ENCODE measurements around the gene MPZL1. TPM values are rescaled to one million over a fixed set of nuclear protein-coding genes. Genes with fewer than 3 reads are reported as not detected.

Gene MPZL1
- total RNA-seq, 1 donor from 2014 or later: 133 TPM

DNA sequence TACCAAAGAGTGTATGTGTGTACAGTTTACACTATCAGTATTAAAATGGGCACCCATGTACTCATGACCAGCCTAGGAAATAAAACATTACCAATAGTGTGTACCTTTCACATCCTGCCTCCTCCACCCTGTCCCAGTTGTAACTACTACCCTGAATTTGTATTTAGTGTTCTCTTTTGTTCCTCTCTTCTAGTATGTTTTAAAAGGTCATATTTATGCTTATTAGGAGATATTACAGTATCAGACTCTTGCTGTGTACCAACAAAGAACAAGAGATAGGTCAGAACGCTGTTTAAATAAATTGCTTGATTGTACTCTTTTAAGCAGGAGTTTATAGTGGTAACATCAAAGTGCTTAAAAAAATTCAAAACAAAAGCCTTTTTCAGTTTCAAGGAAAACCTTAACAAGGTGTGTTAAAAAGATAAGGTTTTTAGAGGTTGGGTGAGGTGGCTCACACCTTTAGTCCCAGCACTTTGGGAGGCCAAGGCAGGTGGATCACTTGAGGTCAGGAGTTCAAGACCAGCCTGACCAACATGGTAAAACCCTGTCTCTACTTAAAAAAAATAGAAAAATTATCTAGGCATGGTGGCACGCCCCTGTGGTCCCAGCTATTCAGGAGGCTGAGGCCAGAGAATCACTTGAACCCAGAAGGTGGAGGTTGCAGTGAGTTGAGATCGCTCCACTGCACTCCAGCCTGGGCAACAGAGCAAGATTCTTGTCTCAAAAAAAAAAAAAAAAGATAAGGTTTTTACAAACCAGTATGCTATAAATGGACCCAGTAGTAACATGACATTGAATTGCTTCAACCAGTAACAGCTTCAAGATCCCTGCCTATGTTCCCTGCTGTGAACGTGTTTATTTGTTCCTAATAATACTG is 35.9 kb downstream of the MPZL1 start:
- Mint-ChIP-seq H3K4me3 (ENCODE audit: low read depth) (no peak overlapping the region), H3K4me1 (ENCODE audit: low read depth) (peaks cover 52% of the 10 kb centered on the region)

DNA sequence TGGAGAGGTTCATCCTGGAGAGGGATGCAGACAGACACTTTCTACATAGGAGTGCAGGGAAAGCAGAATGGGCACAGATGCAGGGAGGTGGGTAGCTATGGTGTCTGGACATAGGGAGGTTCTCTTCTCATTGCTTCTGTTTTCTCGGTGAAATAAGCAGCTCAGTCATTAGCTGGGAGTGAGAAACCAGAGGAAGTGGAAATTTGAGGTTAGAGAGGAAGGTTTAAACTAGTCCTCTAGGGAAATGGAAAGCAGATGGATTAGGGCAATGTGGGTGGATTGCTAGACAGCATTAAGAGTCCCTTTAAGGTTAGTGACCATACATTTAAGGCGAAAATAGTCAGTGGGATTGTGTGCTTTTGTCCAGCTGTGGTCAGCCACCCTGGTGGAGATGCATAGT is 39.6 kb downstream of the MPZL1 start:
- H3K27me3 Mint-ChIP-seq: no peaks in the 10 kb centered on the region
- peak overlapping the region; percentile 2 for H3K27ac Mint-ChIP-seq
- TF ChIP-seq CTCF (IDR thresholded peaks at IDR 0.05; ENCODE audit: unreplicated experiment): no peak
- H3K4me3 Mint-ChIP-seq (ENCODE audit: low read depth): no peak overlapping the region
- peaks cover 3% of the 10 kb centered on the region for H3K9me3 Mint-ChIP-seq (ENCODE audit: low read depth)
- H3K36me3 Mint-ChIP-seq (ENCODE audit: insufficient read depth): peaks cover 7% of the 10 kb centered on the region
- DNase-seq (ENCODE audit: low spot score, unreplicated experiment): no peak
- peaks cover 28% of the 10 kb centered on the region for H3K4me1 Mint-ChIP-seq (ENCODE audit: low read depth)

More for the DNA sequence above, 35.9 kb downstream of the MPZL1 start:
- H3K36me3 Mint-ChIP-seq (ENCODE audit: insufficient read depth): peaks cover 6% of the 10 kb centered on the region
- no peak for DNase-seq (ENCODE audit: low spot score, unreplicated experiment)
- H3K27me3 Mint-ChIP-seq: no peaks in the 10 kb centered on the region
- TF ChIP-seq CTCF (IDR thresholded peaks at IDR 0.05; ENCODE audit: unreplicated experiment): no peak
- H3K27ac Mint-ChIP-seq: peak overlapping the region; percentile 81
- peaks cover 3% of the 10 kb centered on the region for H3K9me3 Mint-ChIP-seq (ENCODE audit: low read depth)

DNA sequence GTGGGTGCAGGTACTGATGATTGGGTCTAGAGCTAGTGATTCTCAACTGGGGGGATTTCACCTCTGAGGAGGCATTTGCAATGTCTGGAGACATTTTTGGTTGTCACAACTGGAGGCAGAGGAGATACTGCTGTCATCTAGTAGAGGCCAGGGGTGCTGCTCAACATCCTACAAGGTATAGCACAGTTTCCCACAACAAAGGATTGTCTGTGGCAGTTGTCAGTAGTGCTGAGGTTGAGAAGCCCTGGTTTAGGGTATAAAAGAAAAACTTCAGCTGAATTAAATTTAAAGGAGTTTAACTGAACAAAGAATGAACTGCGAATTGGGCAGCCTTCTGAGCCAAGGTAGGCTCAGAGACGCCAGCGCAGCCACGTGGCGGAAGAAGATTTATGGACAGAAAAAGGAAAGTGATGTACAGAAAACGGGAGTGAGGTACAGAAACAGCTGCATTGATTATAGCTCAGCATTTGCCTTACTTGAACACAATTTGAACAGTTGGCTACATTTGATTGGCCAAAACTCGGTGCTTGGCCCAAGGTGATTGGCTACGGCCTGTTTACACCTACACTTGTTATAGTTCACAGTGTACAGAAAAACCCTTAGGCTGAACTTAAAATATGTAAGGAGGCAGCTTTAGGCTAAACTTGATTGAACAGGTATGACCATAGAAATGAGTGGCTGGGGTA is 40.4 kb downstream of the MPZL1 start:
- no peaks in the 10 kb centered on the region for H3K27me3 Mint-ChIP-seq
- peaks cover 24% of the 10 kb centered on the region for H3K4me1 Mint-ChIP-seq (ENCODE audit: low read depth)
- H3K27ac Mint-ChIP-seq: peak overlapping the region; percentile 58
- no peak overlapping the region for H3K4me3 Mint-ChIP-seq (ENCODE audit: low read depth)
- peaks cover 3% of the 10 kb centered on the region for H3K9me3 Mint-ChIP-seq (ENCODE audit: low read depth)
- TF ChIP-seq CTCF (IDR thresholded peaks at IDR 0.05; ENCODE audit: unreplicated experiment): no peak
- no peak for DNase-seq (ENCODE audit: low spot score, unreplicated experiment)
- peaks cover 12% of the 10 kb centered on the region for H3K36me3 Mint-ChIP-seq (ENCODE audit: insufficient read depth)

GRCh38 chr1:167763525-167764220 is 41.9 kb downstream of the MPZL1 start:
- Mint-ChIP-seq H3K4me3 (ENCODE audit: low read depth) (no peak overlapping the region), H3K36me3 (ENCODE audit: insufficient read depth) (peaks cover 20% of the 10 kb centered on the region), H3K27ac (no peak overlapping the region), H3K4me1 (ENCODE audit: low read depth) (peaks cover 18% of the 10 kb centered on the region), H3K9me3 (ENCODE audit: low read depth) (peaks cover 3% of the 10 kb centered on the region), H3K27me3 (no peaks in the 10 kb centered on the region)
- no peak for TF ChIP-seq CTCF (IDR thresholded peaks at IDR 0.05; ENCODE audit: unreplicated experiment)
- no peak for DNase-seq (ENCODE audit: low spot score, unreplicated experiment)

All from progenitor cell of endocrine pancreas (in vitro differentiated cells).